GM12892 (cell line): Measurements from ENCODE around the gene RASA4B.
"Not testable (repeated sequence)": the region's sequence is repeated elsewhere in the genome, so short reads cannot be mapped to it uniquely, and the experiment has no call there.

ENCODE experiments used
- POLR2A ChIP-seq: IDR thresholded peaks from 2 replicates; pipeline ENCODE4 v1.6.1; 2011; ENCODE audit warnings: low read depth, low read length, control low read depth
- POLR2AphosphoS5 ChIP-seq: IDR thresholded peaks from 2 replicates; pipeline ENCODE4 v1.6.1; 2011; ENCODE audit warnings: low read depth, low read length, control low read depth

- not testable (repeated sequence) for TF ChIP-seq POLR2AphosphoS5, POLR2A
Observed at GRCh38 chr7:102498321-102498720, 19.3 kb downstream of the RASA4B start.
